ACHN (cell line): Measurements from ENCODE around the gene BMPR1A.
"Not testable (repeated sequence)": the region's sequence is repeated elsewhere in the genome, so short reads cannot be mapped to it uniquely, and the experiment has no call there.

Source experiments
- DNase-seq: peaks from one replicate; pipeline ENCODE4 v3.0.0-alpha.2; 2015
- in situ Hi-C: cut with HindIII; loops from 2 replicates; pipeline ENCODE4 v1.10.0; 2017; ENCODE audit warnings: low sequenced_read_pairs, low pct_ligation_motif_present, low pct_unique_long_range_greater_than_20kb

Gene BMPR1A

DNA sequence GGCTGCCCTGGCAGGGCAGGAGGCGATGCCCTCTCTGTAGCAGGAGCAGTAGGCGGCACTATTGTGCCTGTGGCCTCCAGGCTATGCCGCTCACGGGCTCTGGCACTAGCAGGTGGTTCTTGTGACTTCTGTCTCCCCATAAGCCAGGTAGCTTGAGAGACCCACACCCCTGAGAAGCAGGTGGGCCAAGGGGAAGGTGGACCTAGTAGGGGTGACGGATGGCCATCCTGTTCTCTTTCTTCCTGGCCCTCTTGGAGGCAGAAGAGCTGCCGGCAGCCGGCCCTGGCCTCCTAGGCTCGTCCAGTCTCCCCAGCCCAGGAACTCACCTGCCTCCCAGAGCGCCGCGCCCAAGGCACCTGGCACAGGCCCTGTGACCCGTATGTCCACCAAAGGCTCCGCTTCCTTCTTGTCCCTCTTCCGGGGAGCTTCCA, 185.6 kb downstream of the BMPR1A start:
- in situ Hi-C loops: no loop called here
- no peak for DNase-seq

DNA sequence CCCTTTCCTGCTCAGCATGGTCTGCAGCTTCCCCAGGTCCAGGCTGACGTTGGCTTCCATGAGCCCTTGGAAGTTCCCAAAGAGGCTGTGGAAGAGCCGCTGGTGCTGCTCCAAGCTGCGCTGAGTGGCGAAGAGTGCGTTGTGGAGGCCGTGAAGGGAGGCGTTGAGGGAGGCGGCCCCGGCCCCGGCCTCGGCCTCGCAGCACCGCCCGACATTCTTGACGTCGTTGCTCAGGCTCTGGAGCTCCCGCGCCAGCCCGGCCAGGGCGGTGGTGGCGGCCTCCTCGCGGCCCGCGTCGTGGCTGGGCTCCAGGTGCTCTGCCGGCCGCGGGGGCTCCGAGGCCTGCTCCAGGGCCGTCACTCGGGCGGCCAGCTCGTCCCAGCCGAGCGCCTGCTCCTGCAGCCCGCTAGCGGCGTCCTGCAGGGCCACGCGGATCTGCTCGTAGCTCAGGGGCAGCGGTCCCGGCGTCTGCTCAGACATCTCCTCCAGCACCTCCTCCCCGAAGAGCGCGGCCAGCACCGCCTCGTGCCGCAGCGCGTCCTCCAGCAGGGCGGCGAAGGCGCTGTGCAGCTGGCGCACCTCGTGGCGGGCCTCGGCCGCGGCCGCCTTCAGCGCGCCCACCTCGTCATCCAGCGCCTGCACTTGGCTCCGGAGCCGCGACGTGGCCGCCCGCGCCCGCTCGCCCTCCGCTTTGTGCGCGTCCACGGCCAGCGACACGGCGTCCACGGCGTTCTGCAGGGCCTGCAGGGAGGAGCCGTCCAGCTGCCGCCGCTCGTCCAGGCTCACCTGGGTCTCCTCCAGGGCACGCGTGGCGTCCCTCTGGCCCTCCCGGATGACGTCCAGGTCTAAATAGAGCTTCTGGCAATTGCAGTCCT, 186.3 kb downstream of the BMPR1A start:
- in situ Hi-C loops: no loop called here
- DNase-seq: no peak

DNA sequence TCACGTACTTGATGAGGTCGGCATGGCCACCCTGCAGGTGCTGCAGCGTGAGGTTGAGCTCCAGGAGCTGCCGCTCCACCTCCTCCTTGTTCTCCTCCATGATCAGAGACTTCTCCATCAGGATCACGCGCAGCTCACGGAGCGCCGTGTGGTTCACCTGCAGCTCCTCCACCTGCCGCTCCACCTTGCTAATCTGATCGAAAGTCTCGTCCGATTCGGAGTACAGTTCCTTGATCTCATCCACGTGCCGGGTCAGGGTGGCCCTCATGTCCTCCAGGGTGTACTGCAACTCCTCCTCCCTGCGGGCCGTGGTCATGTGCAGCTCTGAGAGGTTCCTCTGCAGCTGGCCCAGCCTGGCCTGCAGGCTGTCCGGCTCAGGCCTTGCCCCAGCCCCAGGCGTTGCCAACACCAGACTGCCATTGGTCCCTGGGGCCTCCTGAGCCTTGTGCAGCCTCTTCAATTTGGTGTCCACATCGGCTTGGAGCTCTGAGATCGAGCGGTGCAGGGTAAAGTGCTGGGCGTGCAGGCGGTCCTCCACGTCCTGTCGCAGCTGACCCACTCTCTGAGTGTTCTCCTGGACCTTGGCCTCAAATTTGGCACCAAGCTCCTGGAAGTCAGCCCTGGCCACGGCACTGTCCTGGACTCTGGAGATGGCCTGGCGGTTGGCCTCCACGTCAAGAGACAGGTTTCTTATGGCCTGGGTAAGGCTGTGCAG, 187.1 kb downstream of the BMPR1A start:
- DNase-seq: no peak
- in situ Hi-C loops: no loop called here

DNA sequence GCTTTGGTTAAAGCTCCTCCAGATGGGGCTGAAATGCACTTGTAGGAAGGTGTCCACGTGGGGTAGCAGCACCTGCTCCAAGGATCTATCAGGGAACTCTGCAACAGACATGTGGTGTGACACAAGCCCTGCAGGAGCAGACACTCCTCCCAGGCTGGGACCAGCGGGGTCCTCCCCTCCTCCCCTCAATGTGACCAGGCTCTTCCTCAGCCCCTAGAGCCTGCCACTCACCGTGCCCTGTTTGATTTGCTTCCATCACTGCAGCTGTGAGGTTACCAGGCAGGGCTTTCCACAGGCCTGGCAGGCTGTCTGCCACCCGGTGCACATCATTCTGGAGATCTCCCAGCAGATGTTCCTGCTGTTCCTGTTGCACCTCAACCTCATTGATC, 187.6 kb downstream of the BMPR1A start:
- DNase-seq: no peak
- in situ Hi-C loops: no loop called here

DNA sequence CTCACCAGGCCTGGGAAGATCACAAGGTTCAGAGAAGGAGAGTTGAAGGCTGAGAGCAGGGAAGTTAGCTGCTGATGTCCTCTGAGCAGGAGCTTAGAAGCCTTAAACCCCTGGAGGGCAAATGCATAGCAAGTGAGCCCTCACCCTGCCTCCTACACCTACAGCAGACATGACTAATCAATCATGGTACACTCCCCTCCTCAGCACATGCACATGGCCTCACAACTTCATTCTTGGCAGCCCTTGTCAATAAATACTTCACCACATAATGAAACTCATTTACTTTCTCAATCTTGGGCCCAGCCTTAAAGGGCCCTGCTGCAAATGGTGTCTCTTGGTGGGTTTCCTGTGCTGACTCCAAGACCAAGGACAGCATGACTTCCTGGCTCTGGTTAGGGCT, 188.1 kb downstream of the BMPR1A start:
- no peak for DNase-seq
- in situ Hi-C loops: no loop called here

DNA sequence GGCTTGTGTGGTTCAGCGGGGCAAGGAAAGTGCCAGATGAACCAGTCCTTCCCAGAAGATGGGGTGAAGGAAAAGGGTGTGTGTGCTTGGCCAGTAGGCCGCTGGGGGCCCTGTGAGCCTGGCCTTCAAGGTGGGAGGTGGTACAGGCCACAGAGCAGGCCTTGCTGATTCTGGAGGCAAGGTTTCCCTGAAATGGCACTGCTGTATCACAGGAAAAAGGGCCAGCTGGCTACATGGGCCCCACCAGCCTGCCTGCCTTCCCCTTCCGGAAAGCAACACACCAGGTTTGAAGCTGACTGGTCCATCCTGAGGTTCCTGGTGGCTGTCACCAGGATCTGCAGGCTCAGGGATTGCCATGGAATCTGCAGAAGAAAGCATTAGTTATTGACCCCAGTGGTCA, 188.5 kb downstream of the BMPR1A start:
- no peak for DNase-seq
- in situ Hi-C loops: no loop called here

DNA sequence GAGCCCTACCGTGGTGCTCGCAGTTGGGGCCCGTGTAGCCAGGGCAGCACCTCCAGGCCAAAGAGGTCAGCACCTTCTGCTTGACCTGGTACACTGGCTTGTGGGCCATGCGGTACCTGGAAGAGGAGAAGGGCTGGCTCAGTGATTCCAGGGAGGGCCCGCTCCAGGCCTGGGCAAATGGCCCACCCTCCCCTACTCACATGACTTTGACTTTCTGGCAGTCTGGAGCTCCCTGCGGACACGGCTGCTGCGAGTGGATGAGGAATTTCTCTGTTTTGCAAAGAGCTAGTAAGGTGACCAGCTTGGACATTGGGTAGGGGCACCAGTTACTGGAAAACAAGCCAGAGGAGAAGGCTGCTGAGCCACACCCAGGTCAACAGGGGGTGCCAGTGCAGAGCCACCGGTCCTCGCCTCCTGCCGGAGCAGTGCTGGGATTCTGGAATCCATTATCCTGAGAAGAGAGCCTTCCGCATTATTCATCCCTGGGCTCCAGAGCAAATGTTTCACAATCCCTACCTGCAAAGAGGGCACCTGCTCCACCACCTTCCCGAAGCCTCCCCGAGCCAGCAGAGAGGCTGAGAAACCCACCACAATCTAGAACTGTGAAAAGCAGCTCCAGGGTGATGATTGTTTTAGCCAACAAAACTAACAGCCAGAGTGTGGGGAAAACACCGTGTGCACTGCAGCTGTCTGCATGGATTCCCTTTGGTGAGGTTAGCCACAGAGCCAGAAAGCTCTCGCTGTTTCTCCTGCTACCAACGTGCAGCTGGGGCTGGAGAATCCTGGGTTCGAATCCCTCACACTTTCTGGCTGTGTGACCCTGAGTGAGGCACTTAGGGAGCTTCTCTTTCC, 189.2 kb downstream of the BMPR1A start:
- in situ Hi-C loops: no loop called here
- peak; percentile 44 for DNase-seq

DNA sequence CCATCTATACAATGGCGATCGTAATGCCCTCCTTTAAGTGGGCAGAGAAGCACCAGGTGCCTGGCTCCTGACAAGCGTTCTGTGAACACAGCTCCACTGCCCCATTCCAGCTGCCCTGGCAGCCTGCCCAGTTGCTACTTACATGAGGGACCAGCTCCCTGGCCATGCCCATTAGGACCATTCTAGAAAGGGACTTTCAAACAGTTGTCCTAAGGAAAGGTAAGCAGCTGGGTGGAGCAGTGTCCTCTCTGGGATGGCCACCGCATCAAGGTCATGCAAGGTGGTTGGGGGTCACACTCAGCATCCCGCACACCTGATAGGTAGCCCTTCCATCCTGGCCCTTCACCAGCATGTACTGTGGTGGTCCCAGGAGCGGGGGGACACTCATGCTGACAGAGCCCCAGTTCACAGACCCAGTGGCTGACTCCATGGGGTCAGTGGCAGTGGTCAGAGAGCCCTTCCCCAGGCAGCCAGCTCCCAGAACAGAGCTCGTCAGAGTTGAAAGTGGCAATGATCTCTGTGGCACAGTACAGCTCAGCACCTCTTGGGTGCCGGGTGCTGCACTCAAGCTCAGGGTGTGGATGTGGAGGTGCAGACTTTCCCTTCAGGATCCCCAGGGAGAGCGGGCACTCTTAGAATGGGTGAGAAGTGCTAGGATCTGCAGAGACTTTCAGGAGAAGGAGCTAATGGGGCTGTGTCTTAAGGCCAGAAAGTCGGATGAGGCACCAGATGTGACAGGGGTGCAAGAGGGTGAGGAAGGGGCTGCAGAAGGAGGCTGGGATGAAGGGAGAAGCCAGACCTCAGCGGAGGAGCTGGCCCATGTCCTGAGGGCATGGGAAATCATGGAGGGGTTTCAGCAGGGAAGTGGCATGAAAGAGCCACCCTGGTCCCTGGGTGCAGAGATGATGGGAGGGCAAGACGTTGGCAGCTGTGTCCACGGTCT, 190.1 kb downstream of the BMPR1A start:
- DNase-seq: no peak
- in situ Hi-C loops: no loop called here

DNA sequence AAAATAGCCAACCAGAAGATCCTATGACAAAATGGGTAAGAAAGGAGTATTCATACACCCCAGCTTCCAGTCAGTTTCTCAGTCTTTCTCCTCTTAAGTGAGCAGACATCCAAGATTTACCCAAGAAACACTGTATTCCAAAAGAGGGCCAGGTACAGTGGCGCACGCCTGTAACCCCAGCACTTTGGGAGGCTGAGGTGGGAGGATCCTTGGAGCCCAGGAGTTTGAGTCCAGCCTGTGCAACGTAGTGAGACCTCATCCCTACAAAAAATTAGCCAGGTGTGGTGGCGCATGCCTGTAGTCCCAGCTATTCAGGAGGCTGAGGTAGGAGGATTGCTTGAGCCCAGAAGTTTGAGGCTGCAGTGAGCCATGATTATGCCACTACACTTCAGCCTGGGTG, 191.4 kb downstream of the BMPR1A start:
- DNase-seq, in situ Hi-C loops: not testable (repeated sequence)

DNA sequence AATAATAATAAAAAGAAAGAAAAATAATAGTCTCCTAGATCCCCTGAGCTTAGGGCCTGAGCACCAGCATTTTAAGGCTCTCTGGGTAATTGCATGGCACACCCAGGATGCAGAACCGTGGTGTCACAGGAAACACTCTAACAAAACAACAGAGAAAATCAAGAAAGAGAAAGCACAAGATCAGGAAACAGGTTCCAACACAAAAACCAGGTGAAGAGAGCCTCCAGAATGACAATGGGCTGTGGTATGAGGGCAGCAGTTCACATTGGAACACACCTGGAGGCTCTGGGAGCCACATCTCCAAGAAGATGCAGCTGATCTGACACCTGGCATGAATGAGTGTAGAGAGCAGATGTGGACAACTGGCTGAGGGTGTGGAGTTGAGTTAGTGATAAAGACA, 193.9 kb downstream of the BMPR1A start:
- no peak for DNase-seq
- in situ Hi-C loops: no loop called here

DNA sequence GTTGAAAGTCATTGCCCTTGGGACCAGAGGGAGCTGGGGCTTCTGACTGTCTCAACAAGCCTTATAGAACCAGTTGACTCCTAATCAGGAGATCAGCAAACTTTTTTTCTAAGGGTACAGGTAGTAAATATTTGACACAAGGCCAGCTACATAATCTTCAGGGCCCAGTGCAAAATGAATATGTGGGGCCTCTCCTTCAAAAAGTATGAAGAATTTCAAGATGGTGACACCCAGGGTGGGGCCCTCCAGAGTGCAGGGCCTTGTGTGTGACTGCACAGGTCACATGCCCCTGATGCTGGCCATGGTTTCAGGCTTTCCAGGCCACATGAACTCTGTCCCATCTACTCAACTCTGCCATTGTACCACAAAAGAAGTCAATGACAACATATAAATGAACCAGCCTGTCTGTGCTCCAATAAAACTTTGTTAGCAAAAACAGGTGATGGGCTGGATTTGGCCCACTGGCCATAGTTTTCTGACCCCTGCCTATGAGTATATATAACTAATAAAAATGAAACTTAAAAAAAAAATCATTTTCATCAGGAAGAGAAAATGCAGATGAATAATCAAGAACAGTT, 194.9 kb downstream of the BMPR1A start:
- no peak for DNase-seq
- in situ Hi-C loops: no loop called here

DNA sequence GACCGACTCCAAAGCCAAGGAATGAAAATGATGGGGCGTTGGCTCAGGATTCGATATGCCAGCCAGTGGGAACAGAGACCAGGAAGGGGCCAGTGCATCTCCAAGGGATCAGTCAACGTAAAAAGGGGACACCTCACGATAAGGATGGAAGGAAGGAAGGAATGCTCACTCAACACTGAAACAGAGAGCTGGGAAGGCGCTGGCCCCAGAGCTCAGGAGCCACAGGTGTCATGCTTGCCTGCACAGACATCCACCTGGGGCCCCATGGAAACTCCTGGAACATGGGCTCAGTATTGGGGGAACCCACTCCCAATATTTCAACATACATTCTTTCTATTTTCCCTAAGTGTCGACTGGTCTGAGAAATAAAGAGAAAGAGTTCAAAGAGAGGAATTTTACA, 195.7 kb downstream of the BMPR1A start:
- in situ Hi-C loops: no loop called here
- no peak for DNase-seq

DNA sequence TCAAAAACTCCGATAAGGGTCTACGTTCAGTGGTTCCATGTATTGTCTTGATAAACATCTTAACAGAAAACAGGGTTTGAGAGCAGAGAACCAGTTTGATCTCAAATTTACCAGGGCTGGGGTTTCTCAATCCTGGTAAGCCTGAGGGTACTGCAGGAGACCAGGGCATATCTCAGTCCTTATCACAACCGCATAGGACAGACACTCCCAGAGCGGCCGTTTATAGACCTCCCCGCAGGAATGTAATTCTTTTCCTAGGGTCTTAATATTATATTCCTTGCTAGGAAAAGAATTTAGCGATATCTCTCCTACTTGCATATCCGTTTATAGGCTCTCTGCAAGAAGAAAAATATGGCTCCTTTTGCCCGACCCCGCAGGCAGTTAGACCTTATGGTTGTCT, 196.3 kb downstream of the BMPR1A start:
- DNase-seq, in situ Hi-C loops: not testable (repeated sequence)

DNA sequence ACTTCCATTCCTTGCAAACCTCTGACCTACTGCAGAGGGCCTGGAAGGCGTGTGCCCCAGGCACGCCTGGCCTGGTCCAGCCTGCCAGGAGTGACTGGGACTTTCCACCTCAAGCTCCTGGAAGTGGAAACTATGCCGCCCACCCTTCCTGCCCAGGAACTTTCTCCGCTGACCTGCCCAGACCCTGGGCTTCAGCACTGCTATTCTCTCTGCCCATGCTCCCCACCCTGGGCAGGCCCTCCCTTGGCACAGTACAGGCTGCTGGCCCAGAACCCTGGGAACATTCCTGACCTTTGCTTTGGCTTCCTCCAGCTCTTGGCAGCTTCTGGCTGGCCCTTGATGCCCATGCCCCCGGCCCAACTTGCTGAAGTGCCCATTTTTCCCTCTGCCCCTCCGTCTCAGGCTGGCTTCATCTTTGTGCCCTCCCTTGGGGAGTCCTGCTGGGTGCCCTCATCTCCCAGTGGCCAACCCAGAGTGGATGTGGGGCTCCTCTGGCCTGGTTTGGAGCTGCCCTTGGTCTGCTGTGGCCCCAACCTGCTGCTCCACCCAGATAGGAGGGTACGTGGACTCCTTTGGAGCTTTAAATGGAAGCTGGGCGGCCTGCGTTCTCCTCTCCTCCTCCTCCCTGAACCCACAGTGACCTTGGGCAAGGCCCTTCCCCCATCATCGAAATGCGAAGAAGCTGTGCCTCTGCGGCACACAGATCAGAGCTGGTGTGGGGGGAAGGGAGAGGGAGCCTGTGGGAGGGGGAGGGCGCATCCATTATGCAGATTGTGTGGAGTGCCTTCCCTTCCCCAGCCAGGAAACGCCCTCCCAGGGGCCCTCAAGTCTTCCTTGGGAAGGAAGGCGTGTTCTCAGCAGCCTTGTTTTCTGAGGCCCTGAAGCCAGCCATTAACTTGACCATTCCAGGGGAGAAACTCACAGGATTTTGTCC, 197.6 kb downstream of the BMPR1A start:
- in situ Hi-C loops: no loop called here
- no peak for DNase-seq

DNA sequence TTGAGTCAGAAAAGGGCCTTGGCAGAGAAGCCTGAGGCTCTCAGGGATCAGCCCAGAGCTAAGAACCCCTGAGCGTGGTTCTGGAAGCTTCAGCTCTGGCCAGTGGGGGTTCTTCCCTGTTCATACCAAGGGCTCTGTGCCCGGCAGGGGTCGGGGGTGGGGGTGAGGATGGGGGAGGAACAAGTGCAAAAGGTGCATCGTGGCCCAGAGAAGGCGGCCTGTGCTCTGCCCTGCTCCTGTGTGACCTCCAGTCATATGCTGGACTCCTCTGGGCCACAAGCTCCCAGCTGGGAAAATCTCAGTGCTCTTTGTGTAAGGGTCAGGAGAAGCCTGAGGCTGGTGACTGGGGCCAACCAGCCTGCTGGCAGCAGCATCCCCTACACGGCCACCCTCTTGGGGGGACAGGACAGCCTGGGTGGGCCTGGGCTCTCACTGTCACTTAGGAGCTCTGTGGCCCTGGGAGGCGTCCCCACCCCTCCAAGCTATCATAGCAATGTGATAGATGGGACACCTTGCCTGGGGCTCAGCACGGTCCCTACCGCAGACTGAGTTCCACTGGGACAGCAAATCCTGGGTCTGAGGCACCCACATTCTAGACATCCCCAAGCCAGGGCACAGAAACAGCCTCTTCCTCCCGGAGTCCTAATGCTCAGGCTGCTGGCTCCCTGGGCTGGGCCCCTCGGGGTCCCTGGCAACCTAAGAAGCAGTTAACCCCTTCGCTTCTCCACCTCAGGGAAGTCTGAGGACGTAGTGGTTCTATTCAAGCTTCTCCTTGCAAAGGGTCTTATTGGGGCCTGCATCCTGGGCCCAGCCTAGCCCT, 198.5 kb downstream of the BMPR1A start:
- in situ Hi-C loops: no loop called here
- DNase-seq: no peak
